Astrocyte (in vitro differentiated cells and primary cell): ENCODE results near the gene HJURP. TPM values are rescaled to one million over a fixed set of nuclear protein-coding genes. Genes with fewer than 3 reads are reported as not detected.

ENCODE experiments used
- DNase-seq: peaks from one replicate; pipeline ENCODE4 v3.0.0-alpha.2; 2010; ENCODE audit warnings: low read depth
- FAIRE-seq: peaks from 2 replicates; lab custom pipeline; 2011; peaks lifted over from hg19 to GRCh38; lab: Jason Lieb, UNC
- H2AFZ ChIP-seq: 2 replicates; pipeline ENCODE4 v1.6.0; 2012; ENCODE audit warnings: low read depth, low read length, inconsistent platforms
- H3K27ac ChIP-seq: 2 replicates; pipeline ENCODE4 v1.5.1; 2011; ENCODE audit warnings: low read depth, low read length, inconsistent platforms
- H3K27me3 ChIP-seq: 2 replicates; pipeline ENCODE4 v1.6.0; 2011; ENCODE audit warnings: low read length, inconsistent platforms; ENCODE audit not compliant: insufficient read depth
- H3K36me3 ChIP-seq: 2 replicates; pipeline ENCODE4 v1.5.1; 2011; ENCODE audit warnings: low read length, inconsistent platforms; ENCODE audit not compliant: insufficient read depth
- H3K4me1 ChIP-seq: 2 replicates; pipeline ENCODE4 v1.5.1; 2011; ENCODE audit warnings: low read length, inconsistent platforms; ENCODE audit not compliant: insufficient read depth
- H3K4me2 ChIP-seq: 2 replicates; pipeline ENCODE4 v1.6.0; 2012; ENCODE audit warnings: low read length, inconsistent platforms
- H3K4me3 ChIP-seq: 2 replicates; pipeline ENCODE4 v1.5.1; 2011; ENCODE audit warnings: low read depth, mild to moderate bottlenecking, low read length, inconsistent platforms; ENCODE audit not compliant: insufficient read depth
- H3K79me2 ChIP-seq: 2 replicates; pipeline ENCODE4 v1.6.0; 2012; ENCODE audit warnings: mild to moderate bottlenecking, low read length, inconsistent platforms; ENCODE audit not compliant: insufficient read depth
- H3K9ac ChIP-seq: 2 replicates; pipeline ENCODE4 v1.6.0; 2012; ENCODE audit warnings: mild to moderate bottlenecking, low read length, inconsistent platforms
- H3K9me3 ChIP-seq: 2 replicates; pipeline ENCODE4 v1.5.1; 2012; ENCODE audit warnings: low read depth, mild to moderate bottlenecking, low read length, inconsistent platforms; ENCODE audit not compliant: insufficient read depth
- H4K20me1 ChIP-seq: 2 replicates; pipeline ENCODE4 v1.6.0; 2012; ENCODE audit warnings: low read length, inconsistent platforms; ENCODE audit not compliant: insufficient read depth
- H3K27ac Mint-ChIP-seq: one replicate; pipeline ENCODE4 v1.8.0; 2021; ENCODE audit warnings: mild to moderate bottlenecking, mixed read lengths; ENCODE audit not compliant: unreplicated experiment
- H3K27me3 Mint-ChIP-seq: one replicate; pipeline ENCODE4 v1.8.0; 2021; ENCODE audit warnings: low read depth, mixed read lengths; ENCODE audit not compliant: unreplicated experiment
- H3K36me3 Mint-ChIP-seq: one replicate; pipeline ENCODE4 v1.8.0; 2021; ENCODE audit warnings: low read depth, mixed read lengths; ENCODE audit not compliant: unreplicated experiment
- H3K4me1 Mint-ChIP-seq: one replicate; pipeline ENCODE4 v1.8.0; 2021; ENCODE audit warnings: low read depth, mixed read lengths; ENCODE audit not compliant: unreplicated experiment
- H3K4me3 Mint-ChIP-seq: one replicate; pipeline ENCODE4 v1.8.0; 2021; ENCODE audit warnings: mild to moderate bottlenecking, moderate library complexity, mixed read lengths; ENCODE audit not compliant: unreplicated experiment
- H3K9me3 Mint-ChIP-seq: one replicate; pipeline ENCODE4 v1.8.0; 2021; ENCODE audit warnings: mild to moderate bottlenecking, mixed read lengths; ENCODE audit not compliant: unreplicated experiment
- EZH2 ChIP-seq: IDR thresholded peaks from 2 replicates; pipeline ENCODE4 v1.6.1; 2012; ENCODE audit warnings: mild to moderate bottlenecking, low read length, inconsistent platforms; ENCODE audit not compliant: insufficient read depth
- total RNA-seq: library from RNA; stranded (reverse); gene quantifications from 2 replicates; pipeline ENCODE4 v1.2.1, GENCODE V29; 2021
- TF ChIP-seq, protein P1 (sequence below): IDR thresholded peaks from 2 replicates; pipeline ENCODE4 v1.5.1; 2011; ENCODE audit warnings: low read depth, mild to moderate bottlenecking, inconsistent platforms, low read length, moderate library complexity; ENCODE audit not compliant: insufficient read depth

HJURP gene
- total RNA-seq, 1 donor from 2014 or later = 5.9 TPM

DNA sequence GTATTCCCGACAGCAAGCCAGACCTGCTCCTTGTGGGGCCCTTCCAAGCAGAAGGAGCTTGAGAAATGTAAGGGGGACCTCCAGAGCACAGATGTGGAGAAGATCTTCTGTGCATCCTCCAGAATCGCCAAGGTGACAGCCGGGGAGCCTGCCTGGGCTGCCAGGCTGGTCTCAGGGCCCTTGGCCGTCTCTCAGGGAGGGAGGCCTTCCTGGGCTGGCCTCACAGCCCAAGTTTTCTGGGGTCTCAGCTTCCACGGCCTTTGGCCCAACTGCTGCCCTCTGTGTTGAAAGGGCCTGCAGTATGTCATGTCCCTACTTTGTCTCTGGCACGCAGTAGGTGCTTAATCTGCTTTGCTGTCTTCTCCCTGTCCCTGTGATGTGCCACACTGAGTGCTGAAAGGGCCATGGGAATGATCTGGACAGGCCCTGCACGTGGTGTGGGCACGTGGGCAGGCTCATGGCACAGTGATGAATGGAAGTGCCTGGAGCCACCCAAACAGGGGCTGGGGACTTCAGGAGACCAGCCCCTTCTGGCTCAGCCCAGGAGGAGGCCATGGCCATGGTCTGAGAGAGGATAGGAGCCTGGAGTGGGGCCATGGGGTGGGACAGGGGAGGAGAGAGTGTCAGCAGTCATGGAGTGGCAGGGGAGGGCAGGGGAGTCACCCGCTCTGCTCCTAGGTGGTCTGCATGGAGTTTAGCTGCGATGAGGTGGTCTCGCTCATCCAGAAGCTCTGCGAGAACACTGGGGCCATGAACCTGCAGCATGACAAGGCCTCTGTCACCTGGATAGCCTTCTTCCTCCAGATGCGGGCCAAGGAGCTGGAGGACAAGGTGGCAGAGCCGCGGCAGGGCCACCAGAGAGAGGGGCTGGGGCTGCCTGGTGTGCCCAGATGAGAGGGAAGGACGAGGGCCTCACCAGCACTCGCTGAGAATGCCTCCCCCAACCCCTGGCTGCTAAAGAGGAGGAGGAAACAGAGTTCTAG lies 35.4 kb downstream of the HJURP start:
- Histone ChIP-seq H3K27me3 (no peaks in the 10 kb centered on the region), H3K27ac (no peak overlapping the region), H3K4me3 (no peak overlapping the region), H3K4me1 (no peaks in the 10 kb centered on the region), H3K4me2 (no peak overlapping the region), H3K79me2 (no peaks in the 10 kb centered on the region), H2AFZ (no peak overlapping the region), H3K9me3 (no peaks in the 10 kb centered on the region), H3K36me3 (no peaks in the 10 kb centered on the region), H3K9ac (no peak overlapping the region), H4K20me1 (no peaks in the 10 kb centered on the region)
- FAIRE-seq = no peak
- H3K4me3 Mint-ChIP-seq = no peak overlapping the region
- no peak for DNase-seq
- no peak for TF ChIP-seq EZH2
- TF ChIP-seq, protein P1, sequence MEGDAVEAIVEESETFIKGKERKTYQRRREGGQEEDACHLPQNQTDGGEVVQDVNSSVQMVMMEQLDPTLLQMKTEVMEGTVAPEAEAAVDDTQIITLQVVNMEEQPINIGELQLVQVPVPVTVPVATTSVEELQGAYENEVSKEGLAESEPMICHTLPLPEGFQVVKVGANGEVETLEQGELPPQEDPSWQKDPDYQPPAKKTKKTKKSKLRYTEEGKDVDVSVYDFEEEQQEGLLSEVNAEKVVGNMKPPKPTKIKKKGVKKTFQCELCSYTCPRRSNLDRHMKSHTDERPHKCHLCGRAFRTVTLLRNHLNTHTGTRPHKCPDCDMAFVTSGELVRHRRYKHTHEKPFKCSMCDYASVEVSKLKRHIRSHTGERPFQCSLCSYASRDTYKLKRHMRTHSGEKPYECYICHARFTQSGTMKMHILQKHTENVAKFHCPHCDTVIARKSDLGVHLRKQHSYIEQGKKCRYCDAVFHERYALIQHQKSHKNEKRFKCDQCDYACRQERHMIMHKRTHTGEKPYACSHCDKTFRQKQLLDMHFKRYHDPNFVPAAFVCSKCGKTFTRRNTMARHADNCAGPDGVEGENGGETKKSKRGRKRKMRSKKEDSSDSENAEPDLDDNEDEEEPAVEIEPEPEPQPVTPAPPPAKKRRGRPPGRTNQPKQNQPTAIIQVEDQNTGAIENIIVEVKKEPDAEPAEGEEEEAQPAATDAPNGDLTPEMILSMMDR = no peak
- H3K4me1 Mint-ChIP-seq = no peaks in the 10 kb centered on the region
- no peaks in the 10 kb centered on the region for H3K9me3 Mint-ChIP-seq
- H3K27ac Mint-ChIP-seq = no peak overlapping the region
- H3K36me3 Mint-ChIP-seq = no peaks in the 10 kb centered on the region
- H3K27me3 Mint-ChIP-seq = peaks cover 23% of the 10 kb centered on the region

DNA sequence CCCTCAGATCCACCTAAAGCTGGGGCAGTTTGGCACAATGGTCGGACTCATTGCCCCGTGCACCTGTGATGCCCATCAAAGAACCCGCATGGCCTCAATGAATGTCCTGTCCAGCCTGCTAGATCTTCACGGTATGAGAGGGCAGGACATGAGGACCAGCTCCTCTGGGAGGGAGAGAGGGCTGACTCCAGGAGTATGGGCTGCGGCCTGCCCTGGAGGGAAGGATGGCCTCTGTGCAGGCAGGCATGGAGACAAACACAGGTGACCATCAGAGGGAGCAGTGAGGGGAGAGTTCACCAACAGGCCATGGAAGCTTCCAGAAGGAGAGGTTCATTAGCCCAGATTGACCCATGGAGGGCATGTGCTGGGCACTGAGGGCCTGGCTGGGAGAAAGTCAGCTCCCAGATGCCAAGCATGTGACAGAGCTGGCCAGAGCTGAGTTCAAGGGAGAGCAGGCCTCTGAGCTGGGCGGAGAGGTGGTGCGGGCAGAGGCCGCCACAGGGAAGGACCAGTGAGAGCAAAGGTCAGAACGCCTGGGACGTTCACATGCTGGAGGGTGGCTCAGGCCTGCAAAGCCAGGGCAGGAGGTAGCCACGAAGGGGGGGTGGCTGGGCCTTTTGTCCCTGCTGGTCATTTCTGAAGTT lies 36.2 kb downstream of the HJURP start:
- H3K4me1 Mint-ChIP-seq = no peaks in the 10 kb centered on the region
- TF ChIP-seq EZH2 = no peak
- TF ChIP-seq, protein P1 = no peak
- DNase-seq = no peak
- Histone ChIP-seq H4K20me1 (no peaks in the 10 kb centered on the region), H3K9ac (no peak overlapping the region), H3K27ac (no peak overlapping the region), H3K79me2 (no peaks in the 10 kb centered on the region), H3K27me3 (no peaks in the 10 kb centered on the region), H3K4me1 (no peaks in the 10 kb centered on the region), H3K4me3 (no peak overlapping the region), H2AFZ (no peak overlapping the region), H3K9me3 (no peaks in the 10 kb centered on the region), H3K4me2 (no peak overlapping the region), H3K36me3 (no peaks in the 10 kb centered on the region)
- no peak overlapping the region for H3K27ac Mint-ChIP-seq
- FAIRE-seq = no peak
- H3K36me3 Mint-ChIP-seq = no peaks in the 10 kb centered on the region
- H3K9me3 Mint-ChIP-seq = no peaks in the 10 kb centered on the region
- H3K4me3 Mint-ChIP-seq = no peak overlapping the region
- peaks cover 25% of the 10 kb centered on the region for H3K27me3 Mint-ChIP-seq
